ENCODE results near the gene AGAP3. TPM values are rescaled to one million over a fixed set of nuclear protein-coding genes. Genes with fewer than 3 reads are reported as not detected.

Gene AGAP3
- total and polyA plus RNA-seq, 2 donors from 2014 or later = 35.8 to 64.4 TPM

GRCh38 chr7:151058781-151059366 is 27.4 kb upstream of the AGAP3 start:
- Histone ChIP-seq H3K27me3 (ENCODE audit: control insufficient read depth, insufficient read depth, low read length) (no peaks in the 10 kb centered on the region), H3K4me3 (ENCODE audit: low read length in 3 of 3) (peak overlapping the region; percentile 71 to 93 (median 82)), H3K4me1 (ENCODE audit: control insufficient read depth in 2 of 3, insufficient read depth in 2 of 3, low read depth in 1 of 3, low read length in 3 of 3) (peaks cover 4 to 38% (median 19%) of the 10 kb centered on the region in 3 donors), H3K36me3 (ENCODE audit: control insufficient read depth in 2 of 3, insufficient read depth in 3 of 3, low read length in 3 of 3) (no peaks in the 10 kb centered on the region), H3K27ac (ENCODE audit: low read depth in 2 of 2, low read length in 2 of 2) (peak overlapping the region; percentile 99 to 100), H3K9ac (ENCODE audit: low read length in 3 of 3) (peak overlapping the region; percentile 50 to 95 (median 93)), H3K9me3 (ENCODE audit: control insufficient read depth in 2 of 3, insufficient read depth in 1 of 3, low read length in 3 of 3) (no peaks in the 10 kb centered on the region)
- intact Hi-C loops (cut with DNase I) = no loop called here
- DNase-seq (peak in 3 of 5 donors; percentile 52 to 79 (median 53)), FAIRE-seq (no peak)
- TF ChIP-seq CTCF (IDR thresholded peaks at IDR 0.05; ENCODE audit: borderline replicate concordance, extremely low read depth, insufficient read depth) = no peak

- peaks cover 0 to under 1% (median 0%) of the 10 kb centered on the region in 3 donors for H3K36me3 ChIP-seq (ENCODE audit: control insufficient read depth in 2 of 3, insufficient read depth in 3 of 3, low read length in 3 of 3)
- H3K27me3 ChIP-seq (ENCODE audit: control insufficient read depth, insufficient read depth, low read length) = no peaks in the 10 kb centered on the region
- FAIRE-seq (no peak), DNase-seq (peak; percentile 80 to 93 (median 90))
- peak within 1 kb of the TSS; percentile 99 to 100 for H3K27ac ChIP-seq (ENCODE audit: low read depth in 2 of 2, low read length in 2 of 2)
- intact Hi-C loops (cut with DNase I) = no loop called here
- TF ChIP-seq CTCF (IDR thresholded peaks at IDR 0.05; ENCODE audit: borderline replicate concordance, extremely low read depth, insufficient read depth) = no peak
- H3K9me3 ChIP-seq (ENCODE audit: control insufficient read depth in 2 of 3, insufficient read depth in 1 of 3, low read length in 3 of 3) = no peaks in the 10 kb centered on the region
- peak within 1 kb of the TSS; percentile 71 to 93 (median 82) for H3K4me3 ChIP-seq (ENCODE audit: low read length in 3 of 3)
- H3K4me1 ChIP-seq (ENCODE audit: control insufficient read depth in 2 of 3, insufficient read depth in 2 of 3, low read depth in 1 of 3, low read length in 3 of 3) = peaks cover 4 to 38% (median 19%) of the 10 kb centered on the region in 3 donors
- H3K9ac ChIP-seq (ENCODE audit: low read length in 3 of 3) = peak within 1 kb of the TSS; percentile 50 to 95 (median 93)
Observed at GRCh38 chr7:151059367-151060112, 26.7 kb upstream of the AGAP3 start, which contains the start of gene SLC4A2. Gene SLC4A2, plus strand, starts transcription at chr7:151059589. Its CDS starts 2,399 bp downstream, at chr7:151061988.

- Histone ChIP-seq H3K9me3 (ENCODE audit: control insufficient read depth in 2 of 3, insufficient read depth in 1 of 3, low read length in 3 of 3) (no peaks in the 10 kb centered on the region), H3K36me3 (ENCODE audit: control insufficient read depth in 2 of 3, insufficient read depth in 3 of 3, low read length in 3 of 3) (peaks cover 0 to 6% (median 4%) of the 10 kb centered on the region in 3 donors), H3K4me3 (ENCODE audit: low read length in 3 of 3) (peak overlapping the region; percentile 56 to 93 (median 71)), H3K27me3 (ENCODE audit: control insufficient read depth, insufficient read depth, low read length) (no peaks in the 10 kb centered on the region), H3K27ac (ENCODE audit: low read depth in 2 of 2, low read length in 2 of 2) (peak overlapping the region; percentile 99 to 100), H3K4me1 (ENCODE audit: control insufficient read depth in 2 of 3, insufficient read depth in 2 of 3, low read depth in 1 of 3, low read length in 3 of 3) (peaks cover 4 to 38% (median 19%) of the 10 kb centered on the region in 3 donors), H3K9ac (ENCODE audit: low read length in 3 of 3) (peak overlapping the region; percentile 26 to 95 (median 37))
- intact Hi-C loops (cut with DNase I) = no loop called here
- FAIRE-seq = no peak
- TF ChIP-seq CTCF (IDR thresholded peaks at IDR 0.05; ENCODE audit: borderline replicate concordance, extremely low read depth, insufficient read depth) = no peak
- DNase-seq = no peak
Observed at GRCh38 chr7:151060113-151060415, 26.2 kb upstream of the AGAP3 start.
